Measurements from ENCODE around the gene KIRREL1.

DNA sequence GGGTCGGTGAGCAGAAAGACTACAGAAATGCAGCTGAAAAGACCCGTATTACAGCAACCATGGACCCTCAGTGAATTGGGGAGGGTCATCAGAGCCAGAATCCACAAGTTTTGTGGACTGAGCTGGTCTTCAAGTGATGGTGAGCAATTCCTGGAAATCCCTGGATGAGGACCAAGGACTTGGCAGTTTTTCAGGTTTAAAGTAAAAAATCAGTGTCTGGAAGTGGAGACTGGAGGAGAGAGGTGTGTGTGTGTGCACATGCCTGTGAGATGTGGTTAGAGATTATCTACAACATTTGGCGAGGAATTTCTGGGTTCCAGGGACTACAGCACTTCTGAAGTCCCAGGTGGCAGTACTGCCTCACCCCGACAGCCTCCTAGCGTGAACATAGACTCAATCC is 56.4 kb downstream of the KIRREL1 start:
- TF ChIP-seq ARNT (IDR thresholded peaks at IDR 0.05) (no peak), CHD2 (IDR thresholded peaks at IDR 0.05; ENCODE audit: low read depth, low read length) (no peak), ZFP41 (CRISPR knock-in tag; IDR thresholded peaks at IDR 0.05; ENCODE audit: borderline replicate concordance) (no peak), ZNF746 (CRISPR knock-in tag; IDR thresholded peaks at IDR 0.05) (no peak), MAX (IDR thresholded peaks at IDR 0.05) (no peak)
- TF ChIP-seq, protein P1, sequence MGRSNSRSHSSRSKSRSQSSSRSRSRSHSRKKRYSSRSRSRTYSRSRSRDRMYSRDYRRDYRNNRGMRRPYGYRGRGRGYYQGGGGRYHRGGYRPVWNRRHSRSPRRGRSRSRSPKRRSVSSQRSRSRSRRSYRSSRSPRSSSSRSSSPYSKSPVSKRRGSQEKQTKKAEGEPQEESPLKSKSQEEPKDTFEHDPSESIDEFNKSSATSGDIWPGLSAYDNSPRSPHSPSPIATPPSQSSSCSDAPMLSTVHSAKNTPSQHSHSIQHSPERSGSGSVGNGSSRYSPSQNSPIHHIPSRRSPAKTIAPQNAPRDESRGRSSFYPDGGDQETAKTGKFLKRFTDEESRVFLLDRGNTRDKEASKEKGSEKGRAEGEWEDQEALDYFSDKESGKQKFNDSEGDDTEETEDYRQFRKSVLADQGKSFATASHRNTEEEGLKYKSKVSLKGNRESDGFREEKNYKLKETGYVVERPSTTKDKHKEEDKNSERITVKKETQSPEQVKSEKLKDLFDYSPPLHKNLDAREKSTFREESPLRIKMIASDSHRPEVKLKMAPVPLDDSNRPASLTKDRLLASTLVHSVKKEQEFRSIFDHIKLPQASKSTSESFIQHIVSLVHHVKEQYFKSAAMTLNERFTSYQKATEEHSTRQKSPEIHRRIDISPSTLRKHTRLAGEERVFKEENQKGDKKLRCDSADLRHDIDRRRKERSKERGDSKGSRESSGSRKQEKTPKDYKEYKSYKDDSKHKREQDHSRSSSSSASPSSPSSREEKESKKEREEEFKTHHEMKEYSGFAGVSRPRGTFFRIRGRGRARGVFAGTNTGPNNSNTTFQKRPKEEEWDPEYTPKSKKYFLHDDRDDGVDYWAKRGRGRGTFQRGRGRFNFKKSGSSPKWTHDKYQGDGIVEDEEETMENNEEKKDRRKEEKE (IDR thresholded peaks at IDR 0.05): no peak

All from HepG2 (cell line).